ENCODE results near the gene MT1H.

Gene MT1H

DNA sequence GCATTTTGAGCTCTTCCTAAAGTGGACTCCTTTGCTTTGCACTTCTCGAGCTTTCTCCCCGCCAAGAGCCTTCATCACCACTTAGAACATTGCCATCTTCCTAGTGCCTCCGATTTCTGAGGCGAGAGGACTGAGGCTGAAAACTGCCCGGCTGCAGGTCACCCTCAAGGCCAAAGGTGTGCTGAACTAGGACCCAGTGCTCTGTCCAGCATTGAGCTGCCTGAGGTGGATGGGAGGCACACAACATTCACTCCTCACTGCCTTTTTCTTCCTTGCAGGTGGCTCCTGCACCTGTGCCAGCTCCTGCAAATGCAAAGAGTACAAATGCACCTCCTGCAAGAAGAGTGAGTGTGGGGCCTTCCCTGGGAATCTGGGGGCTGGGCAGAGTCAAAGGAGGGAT is 25.8 kb upstream of the MT1H start:
- no peak for DNase-seq (ENCODE audit: low spot score in 2 of 2)
- peaks cover 6% of the 10 kb centered on the region for H3K27me3 Mint-ChIP-seq
- H3K36me3 Mint-ChIP-seq = no peaks in the 10 kb centered on the region
- peak overlapping the region; percentile 80 for H3K4me3 Mint-ChIP-seq
- no peaks in the 10 kb centered on the region for H3K9me3 Mint-ChIP-seq
- ATAC-seq (ENCODE audit: low read depth) = no peak
- H3K27ac Mint-ChIP-seq = no peak overlapping the region
- peaks cover 17% of the 10 kb centered on the region for H3K4me1 Mint-ChIP-seq

DNA sequence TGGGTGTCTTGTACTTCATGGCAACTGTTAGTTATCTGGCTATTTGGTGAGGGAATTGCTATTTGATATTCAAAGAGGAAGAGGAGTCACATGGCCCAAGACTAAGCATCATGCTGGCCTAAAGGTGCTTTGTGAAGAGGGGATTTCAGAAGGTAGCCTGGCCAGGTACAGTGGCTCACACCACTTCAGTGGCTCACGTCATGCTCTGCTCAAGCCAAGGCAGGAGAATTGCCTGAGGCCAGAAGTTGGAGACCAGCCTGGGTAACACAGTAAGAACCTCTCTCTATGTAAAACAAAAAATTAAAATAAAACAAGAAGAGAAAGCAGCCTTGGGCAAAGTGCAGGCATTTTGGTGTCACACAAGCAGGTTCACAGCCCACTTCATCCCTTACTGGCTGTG is 24.3 kb upstream of the MT1H start:
- Mint-ChIP-seq H3K27ac (no peak overlapping the region), H3K4me3 (no peak overlapping the region), H3K36me3 (no peaks in the 10 kb centered on the region), H3K4me1 (peaks cover 17% of the 10 kb centered on the region), H3K27me3 (peaks cover 10% of the 10 kb centered on the region), H3K9me3 (no peaks in the 10 kb centered on the region)
- ATAC-seq (ENCODE audit: low read depth) (no peak), DNase-seq (ENCODE audit: low spot score in 2 of 2) (no peak)

DNA sequence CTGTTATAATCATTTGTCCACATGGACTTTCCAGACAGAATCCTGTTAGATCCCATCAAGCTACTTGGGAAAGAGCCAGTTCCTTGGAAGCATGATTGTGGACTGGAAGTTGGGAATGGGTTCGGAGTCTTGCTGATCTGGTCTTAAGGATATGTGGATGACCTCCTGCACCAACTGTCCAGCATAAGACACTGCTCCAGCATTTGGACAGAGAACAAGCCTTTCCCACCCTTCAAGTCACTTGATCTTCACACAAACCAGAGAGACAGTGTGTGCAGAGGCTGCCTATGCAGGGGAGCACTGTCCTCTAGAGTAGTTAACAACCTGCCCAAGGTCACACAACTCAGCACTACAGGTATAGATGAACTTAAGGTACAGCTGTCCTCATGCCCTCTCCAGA is 23.8 kb upstream of the MT1H start:
- no peaks in the 10 kb centered on the region for H3K9me3 Mint-ChIP-seq
- peaks cover 17% of the 10 kb centered on the region for H3K4me1 Mint-ChIP-seq
- H3K27me3 Mint-ChIP-seq = peaks cover 10% of the 10 kb centered on the region
- ATAC-seq (ENCODE audit: low read depth) (no peak), DNase-seq (ENCODE audit: low spot score in 2 of 2) (no peak)
- no peaks in the 10 kb centered on the region for H3K36me3 Mint-ChIP-seq
- H3K4me3 Mint-ChIP-seq = no peak overlapping the region
- H3K27ac Mint-ChIP-seq = no peak overlapping the region

DNA sequence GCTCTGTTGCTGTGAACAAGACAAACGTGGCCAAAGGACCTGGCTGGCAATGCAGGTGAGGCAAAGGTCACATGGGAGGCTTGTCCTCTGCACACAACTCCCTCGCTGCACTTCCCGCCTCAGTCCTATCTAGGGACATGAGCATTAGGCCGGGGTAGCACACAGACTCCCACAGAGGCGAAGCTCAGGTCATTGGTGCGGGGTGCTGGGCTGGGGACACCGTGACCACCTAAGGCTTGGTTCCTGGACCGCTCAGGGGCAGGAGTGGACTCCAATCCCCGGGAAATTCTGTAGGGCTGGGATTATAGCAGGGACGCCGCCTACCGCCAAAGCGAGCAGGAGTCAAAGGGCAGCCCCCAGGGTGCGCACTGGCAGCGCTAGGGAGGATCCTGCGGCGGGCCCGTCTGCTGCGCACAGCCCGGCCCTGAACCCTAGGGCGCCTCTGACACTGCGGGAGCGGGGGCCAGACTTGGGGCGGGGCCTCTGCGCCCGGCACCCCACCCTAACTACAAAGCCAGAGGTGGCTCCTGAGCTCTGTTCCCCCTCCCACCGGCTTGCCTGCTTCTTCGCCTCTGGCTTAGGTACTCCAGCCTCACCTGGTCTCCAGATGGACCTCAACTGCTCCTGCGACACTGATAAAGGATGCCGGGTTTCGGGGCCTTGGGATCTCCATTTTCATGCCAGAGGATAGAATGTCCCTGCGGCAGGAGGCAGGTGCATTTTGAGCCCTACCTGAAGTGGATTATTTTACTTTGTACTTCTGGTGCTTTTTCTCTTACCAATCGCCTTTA is 21.8 kb upstream of the MT1H start:
- Mint-ChIP-seq H3K27ac (no peak overlapping the region), H3K27me3 (peaks cover 9% of the 10 kb centered on the region), H3K4me1 (peaks cover 12% of the 10 kb centered on the region), H3K36me3 (no peaks in the 10 kb centered on the region), H3K4me3 (no peak overlapping the region), H3K9me3 (no peaks in the 10 kb centered on the region)
- DNase-seq (ENCODE audit: low spot score in 2 of 2) = no peak
- no peak for ATAC-seq (ENCODE audit: low read depth)

DNA sequence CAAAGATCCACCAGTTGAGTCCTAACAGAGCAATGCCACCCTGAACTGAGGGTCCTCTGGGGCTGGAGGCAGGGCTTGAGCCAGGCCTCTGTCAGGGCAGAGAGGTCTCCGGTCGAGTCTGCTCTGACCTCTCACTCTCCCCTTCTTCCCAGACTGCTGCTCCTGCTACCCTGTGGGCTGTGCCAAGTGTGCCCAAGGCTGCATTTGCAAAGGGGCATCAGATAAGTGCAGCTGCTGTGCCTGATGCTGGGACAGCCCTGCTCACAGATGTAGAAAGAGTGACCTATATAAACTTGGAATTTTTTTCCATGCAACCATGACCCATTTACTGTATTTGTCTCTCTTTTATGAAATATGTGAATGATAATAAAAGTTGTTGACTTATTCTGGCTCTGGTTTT is 20.3 kb upstream of the MT1H start:
- Mint-ChIP-seq H3K27ac (no peak overlapping the region), H3K4me3 (no peak overlapping the region), H3K36me3 (no peaks in the 10 kb centered on the region), H3K9me3 (no peaks in the 10 kb centered on the region), H3K27me3 (peaks cover 5% of the 10 kb centered on the region), H3K4me1 (peaks cover 8% of the 10 kb centered on the region)
- no peak for DNase-seq (ENCODE audit: low spot score in 2 of 2)
- no peak for ATAC-seq (ENCODE audit: low read depth)

DNA sequence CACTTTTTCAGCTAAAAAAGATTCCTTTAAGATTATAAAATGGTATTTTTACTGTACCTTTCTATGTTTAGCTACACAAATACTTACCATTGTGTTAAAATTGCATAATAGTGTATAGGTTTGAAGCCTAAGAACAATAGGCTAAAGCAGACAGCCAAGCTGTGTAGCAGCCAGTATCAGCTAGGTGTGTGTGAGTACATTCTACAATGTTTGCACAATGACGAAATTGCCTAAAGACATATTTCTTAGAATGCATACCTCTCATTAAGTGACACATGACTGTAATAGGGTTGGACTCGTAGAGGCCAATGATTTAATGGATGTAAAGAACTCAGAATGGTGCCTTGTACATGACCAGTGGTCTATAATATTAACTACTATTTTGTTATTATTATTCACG is 19.8 kb upstream of the MT1H start:
- Mint-ChIP-seq H3K4me1 (peaks cover 9% of the 10 kb centered on the region), H3K4me3 (no peak overlapping the region), H3K9me3 (no peaks in the 10 kb centered on the region), H3K27ac (no peak overlapping the region), H3K27me3 (peaks cover 5% of the 10 kb centered on the region), H3K36me3 (no peaks in the 10 kb centered on the region)
- ATAC-seq (ENCODE audit: low read depth) (no peak), DNase-seq (ENCODE audit: low spot score in 2 of 2) (no peak)

DNA sequence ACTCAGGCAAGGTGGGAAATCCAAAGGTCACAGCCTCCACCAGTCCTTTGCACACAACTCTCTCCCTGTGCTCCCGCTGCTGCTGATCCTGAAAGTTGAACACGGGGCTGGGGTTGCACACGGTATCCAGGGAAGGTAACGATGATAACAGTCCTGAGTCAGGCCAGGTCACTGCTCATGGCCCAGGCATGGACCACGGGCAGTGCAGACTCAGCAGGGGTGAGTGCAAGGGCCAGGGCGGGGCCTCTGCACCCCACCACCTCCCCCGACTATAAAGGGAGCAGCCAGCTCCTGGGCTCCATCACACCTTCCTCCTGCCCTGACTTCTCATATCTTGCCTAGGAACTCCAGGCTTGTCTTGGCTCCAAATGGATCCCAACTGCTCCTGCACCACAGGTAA is 18.0 kb upstream of the MT1H start, which contains the start of gene MT1B:
Gene MT1B, plus strand, starts transcription at position 301 of the 400 bp plus-strand sequence. Its CDS starts 68 bp downstream, at position 369.
- H3K36me3 Mint-ChIP-seq = no peaks in the 10 kb centered on the region
- H3K9me3 Mint-ChIP-seq = no peaks in the 10 kb centered on the region
- DNase-seq (ENCODE audit: low spot score in 2 of 2) = no peak
- ATAC-seq (ENCODE audit: low read depth) = no peak
- no peak within 1 kb of the TSS for H3K4me3 Mint-ChIP-seq
- H3K27me3 Mint-ChIP-seq = peaks cover 5% of the 10 kb centered on the region
- peaks cover 9% of the 10 kb centered on the region for H3K4me1 Mint-ChIP-seq
- no peak within 1 kb of the TSS for H3K27ac Mint-ChIP-seq

DNA sequence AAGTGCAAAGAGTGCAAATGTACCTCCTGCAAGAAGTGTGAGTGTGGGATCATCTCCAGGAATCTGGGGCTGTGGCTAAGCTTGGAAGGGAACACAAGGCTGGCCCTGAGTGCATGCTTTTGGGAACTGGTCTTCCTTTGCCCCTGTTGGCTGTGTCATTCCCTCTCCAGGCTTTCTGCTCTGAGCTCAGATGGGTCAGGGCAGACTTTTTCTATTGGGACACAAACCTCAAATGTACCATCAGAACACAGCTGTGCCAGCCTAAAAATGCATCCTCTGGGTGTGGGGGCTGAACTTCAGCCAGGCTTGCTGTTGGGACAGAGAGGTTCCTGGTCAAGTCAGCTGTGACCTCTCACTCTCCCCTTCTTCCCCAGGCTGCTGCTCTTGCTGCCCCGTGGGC is 17.0 kb upstream of the MT1H start:
- H3K27ac Mint-ChIP-seq = no peak overlapping the region
- no peak overlapping the region for H3K4me3 Mint-ChIP-seq
- no peaks in the 10 kb centered on the region for H3K9me3 Mint-ChIP-seq
- peaks cover 4% of the 10 kb centered on the region for H3K27me3 Mint-ChIP-seq
- no peaks in the 10 kb centered on the region for H3K36me3 Mint-ChIP-seq
- no peak for DNase-seq (ENCODE audit: low spot score in 2 of 2)
- no peak for ATAC-seq (ENCODE audit: low read depth)
- H3K4me1 Mint-ChIP-seq = peaks cover 12% of the 10 kb centered on the region

DNA sequence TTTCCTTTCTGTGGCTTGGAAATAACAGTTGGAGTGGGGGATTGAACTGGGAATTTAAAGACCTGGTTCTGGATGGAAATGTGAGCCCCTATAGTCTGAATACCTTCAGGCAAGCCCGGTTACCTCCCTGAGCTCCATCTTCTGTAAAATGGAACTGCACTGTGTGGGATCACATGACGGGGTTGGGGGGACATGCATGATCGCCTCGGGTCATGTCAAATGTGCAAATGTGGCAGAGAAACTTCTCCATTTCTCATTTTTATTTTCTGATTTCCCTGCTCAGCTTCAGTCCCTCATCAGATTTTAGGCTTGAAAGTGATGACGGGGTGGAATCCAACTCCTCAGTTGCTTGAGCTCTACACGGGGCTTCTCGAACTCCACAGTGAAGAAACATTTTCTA is 16.4 kb upstream of the MT1H start:
- peaks cover 4% of the 10 kb centered on the region for H3K27me3 Mint-ChIP-seq
- H3K4me1 Mint-ChIP-seq = peaks cover 16% of the 10 kb centered on the region
- H3K27ac Mint-ChIP-seq = no peak overlapping the region
- H3K36me3 Mint-ChIP-seq = no peaks in the 10 kb centered on the region
- no peak overlapping the region for H3K4me3 Mint-ChIP-seq
- no peaks in the 10 kb centered on the region for H3K9me3 Mint-ChIP-seq
- DNase-seq (ENCODE audit: low spot score in 2 of 2) (no peak), ATAC-seq (ENCODE audit: low read depth) (peak; percentile 72)

DNA sequence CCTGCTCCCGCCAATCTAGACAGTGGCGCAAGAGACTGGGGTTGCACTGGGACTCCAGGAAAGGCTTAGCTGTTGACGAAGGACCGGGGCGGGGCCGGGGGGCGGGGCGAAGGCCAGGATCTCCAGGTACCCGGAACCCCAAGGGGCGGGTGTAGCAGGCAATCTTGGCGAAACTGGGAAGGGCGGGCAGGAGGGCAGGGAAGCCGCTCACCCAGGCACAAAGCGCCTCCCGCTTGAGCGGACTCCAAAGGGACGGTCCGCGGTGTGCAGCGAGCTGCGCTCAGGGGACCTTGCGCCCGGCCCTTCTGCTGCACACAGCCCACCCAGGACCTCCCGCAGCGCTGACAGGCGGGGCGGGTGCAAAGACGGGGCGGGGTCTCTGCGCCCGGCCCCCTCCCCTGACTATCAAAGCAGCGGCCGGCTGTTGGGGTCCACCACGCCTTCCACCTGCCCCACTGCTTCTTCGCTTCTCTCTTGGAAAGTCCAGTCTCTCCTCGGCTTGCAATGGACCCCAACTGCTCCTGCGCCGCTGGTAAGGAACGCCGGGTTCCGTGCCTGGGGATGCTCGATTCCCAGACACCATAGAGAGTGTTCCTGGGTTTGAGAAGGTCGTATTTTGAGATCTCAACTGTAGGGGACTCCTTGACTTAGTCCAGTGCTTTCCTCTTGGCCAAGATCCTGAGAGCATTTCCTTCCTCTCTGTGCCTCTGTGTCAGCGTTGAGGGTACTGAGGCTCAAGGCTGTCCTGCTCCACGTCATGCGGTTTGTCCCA is 11.9 kb upstream of the MT1H start, which contains the start of gene MT1F:
Gene MT1F, plus strand, starts transcription at position 405 of the 772 bp plus-strand sequence. Its CDS starts 100 bp downstream, at position 505.
- Mint-ChIP-seq H3K27ac (peak within 1 kb of the TSS; percentile 85), H3K9me3 (no peaks in the 10 kb centered on the region), H3K36me3 (no peaks in the 10 kb centered on the region), H3K4me1 (peaks cover 22% of the 10 kb centered on the region), H3K4me3 (peak within 1 kb of the TSS; percentile 99), H3K27me3 (peaks cover 11% of the 10 kb centered on the region)
- peak; percentile 68 for ATAC-seq (ENCODE audit: low read depth)
- peak; percentile 22 to 50 for DNase-seq (ENCODE audit: low spot score in 2 of 2)

DNA sequence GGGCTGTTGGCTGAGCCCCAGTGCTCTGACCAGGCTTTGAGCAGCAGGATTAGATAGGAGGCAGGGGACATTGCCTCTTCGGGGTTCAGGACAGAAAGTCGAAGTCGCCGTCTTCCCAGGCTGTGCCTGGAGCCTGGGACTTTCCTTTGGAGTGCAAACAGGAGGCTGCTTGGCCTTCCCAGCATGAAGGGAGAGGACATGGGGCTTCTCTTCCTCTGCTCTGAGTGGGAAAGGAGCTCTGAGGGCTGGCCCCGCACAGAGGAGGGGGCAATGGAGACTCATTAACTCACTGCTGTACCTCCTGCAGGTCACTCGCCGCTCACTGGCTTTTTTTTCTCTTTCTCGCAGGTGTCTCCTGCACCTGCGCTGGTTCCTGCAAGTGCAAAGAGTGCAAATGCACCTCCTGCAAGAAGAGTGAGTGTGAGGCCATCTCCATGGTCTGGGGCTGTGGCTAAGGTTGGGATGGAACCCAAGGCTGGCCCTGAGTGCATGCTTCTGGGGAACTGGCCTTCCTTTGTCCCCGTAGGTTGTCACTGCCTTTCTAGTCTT is 11.2 kb upstream of the MT1H start:
- no peaks in the 10 kb centered on the region for H3K9me3 Mint-ChIP-seq

DNA sequence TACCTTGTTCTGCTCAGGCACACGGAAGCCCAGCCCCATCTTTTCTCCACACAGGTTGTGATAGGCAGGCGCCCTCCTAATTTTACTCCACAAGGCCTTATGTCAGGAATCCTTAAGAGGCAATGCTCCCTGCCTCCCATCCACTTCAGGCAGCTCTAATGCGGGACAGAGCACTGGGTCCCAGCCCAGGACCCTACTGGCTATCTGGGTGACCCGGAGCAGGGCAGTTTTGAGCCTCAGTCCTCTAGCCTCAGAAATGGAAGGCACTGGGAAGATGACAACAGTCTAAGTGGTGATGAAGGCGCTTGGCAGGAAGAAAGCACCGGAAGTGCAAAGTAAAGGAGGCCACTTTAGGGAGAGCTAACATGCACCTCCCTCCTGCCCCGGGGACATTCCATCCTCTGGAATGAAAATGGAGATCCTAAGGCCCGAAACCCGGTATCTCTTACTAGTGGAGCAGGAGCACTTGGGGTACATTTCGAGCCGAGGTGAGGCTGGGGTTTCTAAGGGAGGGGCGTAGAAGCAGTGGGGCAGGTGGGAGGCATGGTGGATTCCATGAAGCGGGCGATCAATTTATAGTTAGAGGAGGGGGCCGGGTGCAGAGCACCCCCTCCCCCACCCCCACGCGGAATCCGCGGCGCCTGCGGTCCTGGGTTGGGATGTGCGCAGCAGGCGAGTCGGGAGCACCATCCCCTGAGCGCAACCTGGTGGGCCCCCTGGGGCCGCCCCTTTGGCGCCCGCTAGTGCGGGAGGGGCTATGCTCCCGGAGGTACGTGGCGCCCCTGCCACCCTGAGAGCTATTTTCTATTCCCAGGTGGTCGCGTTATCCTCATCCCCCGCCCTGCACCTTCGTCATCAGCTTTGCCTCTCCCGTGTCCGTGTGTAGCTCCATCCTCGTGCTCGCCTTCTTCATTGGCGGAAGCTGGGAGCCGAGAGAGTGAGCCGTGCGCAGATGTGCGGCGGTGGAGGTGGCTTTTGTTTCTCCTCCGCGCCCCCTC is 7.0 kb upstream of the MT1H start:
- Mint-ChIP-seq H3K27me3 (peaks cover 30% of the 10 kb centered on the region), H3K4me1 (peaks cover 15% of the 10 kb centered on the region), H3K36me3 (peaks cover 2% of the 10 kb centered on the region), H3K9me3 (no peaks in the 10 kb centered on the region), H3K4me3 (peak overlapping the region; percentile 28), H3K27ac (no peak overlapping the region)
- DNase-seq (ENCODE audit: low spot score in 2 of 2) (no peak), ATAC-seq (ENCODE audit: low read depth) (peak; percentile 42)

More for the DNA sequence above, 11.2 kb upstream of the MT1H start:
- Mint-ChIP-seq H3K36me3 (peaks cover 2% of the 10 kb centered on the region), H3K27me3 (peaks cover 16% of the 10 kb centered on the region), H3K27ac (peak overlapping the region; percentile 85), H3K4me3 (peak overlapping the region; percentile 99), H3K4me1 (peaks cover 22% of the 10 kb centered on the region)
- ATAC-seq (ENCODE audit: low read depth) (no peak), DNase-seq (ENCODE audit: low spot score in 2 of 2) (no peak)

DNA sequence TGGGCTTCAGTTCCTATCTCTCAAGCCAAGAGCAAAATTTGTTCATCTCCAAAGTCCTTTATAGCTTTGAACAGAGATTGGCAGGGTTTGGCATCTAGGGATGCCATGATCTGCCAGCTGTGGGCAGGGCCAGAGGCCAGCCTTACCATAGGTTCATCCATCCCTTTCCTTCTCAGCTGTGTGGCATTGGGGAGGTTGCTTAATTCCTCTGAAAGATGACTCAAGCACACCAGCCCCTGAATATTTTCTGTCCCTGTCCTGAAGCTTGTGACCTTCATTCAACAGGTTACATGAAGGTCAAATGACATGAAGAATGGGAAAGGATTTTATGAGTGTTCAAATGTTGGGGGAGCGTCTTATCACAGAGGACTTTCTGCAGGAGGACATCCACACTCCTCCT is 5.1 kb upstream of the MT1H start:
- Mint-ChIP-seq H3K36me3 (peaks cover 2% of the 10 kb centered on the region), H3K27ac (no peak overlapping the region), H3K27me3 (peaks cover 43% of the 10 kb centered on the region), H3K9me3 (no peaks in the 10 kb centered on the region), H3K4me3 (no peak overlapping the region), H3K4me1 (peaks cover 24% of the 10 kb centered on the region)
- DNase-seq (ENCODE audit: low spot score in 2 of 2) (no peak), ATAC-seq (ENCODE audit: low read depth) (no peak)

Measured in memory B cell (primary cell).